ENCODE measurements around the gene MRPL54. TPM values are rescaled to one million over a fixed set of nuclear protein-coding genes. Genes with fewer than 3 reads are reported as not detected.
"Not testable (repeated sequence)": the region's sequence is repeated elsewhere in the genome, so short reads cannot be mapped to it uniquely, and the experiment has no call there.

Gene MRPL54
- total RNA-seq, 1 donor from 2014 or later = 120 TPM

DNA sequence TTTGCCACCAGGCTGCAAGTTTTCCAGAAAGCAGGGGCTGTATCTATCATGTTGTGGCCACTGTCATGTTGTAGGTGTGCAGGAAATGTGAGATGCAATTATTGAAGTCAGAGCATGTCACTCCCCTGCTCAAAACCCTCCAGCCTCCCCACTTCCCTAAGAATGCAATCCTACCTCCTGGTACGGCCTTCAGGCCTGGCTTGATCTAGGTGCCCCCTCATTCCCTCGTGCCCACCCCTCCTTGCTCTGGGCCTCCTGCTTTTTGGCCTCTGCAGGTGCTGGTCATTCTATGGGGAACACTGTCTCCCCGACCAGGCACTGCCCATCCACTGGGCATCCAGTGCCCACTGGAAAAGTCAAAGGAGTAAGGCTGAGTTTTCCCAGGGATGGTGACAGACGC lies 52.2 kb downstream of the MRPL54 start:
- Histone ChIP-seq H3K36me3 (ENCODE audit: control insufficient read depth, insufficient read depth, low read length) (no peaks in the 10 kb centered on the region), H3K4me3 (ENCODE audit: low read depth, low read length) (no peak overlapping the region), H3K27me3 (ENCODE audit: control insufficient read depth, insufficient read depth, low read length) (peaks cover 9% of the 10 kb centered on the region)
- DNase-seq (ENCODE audit: low read depth) = no peak
- no peak for TF ChIP-seq CTCF (IDR thresholded peaks at IDR 0.05; ENCODE audit: insufficient read depth, low read length, poor library complexity, severe bottlenecking)

DNA sequence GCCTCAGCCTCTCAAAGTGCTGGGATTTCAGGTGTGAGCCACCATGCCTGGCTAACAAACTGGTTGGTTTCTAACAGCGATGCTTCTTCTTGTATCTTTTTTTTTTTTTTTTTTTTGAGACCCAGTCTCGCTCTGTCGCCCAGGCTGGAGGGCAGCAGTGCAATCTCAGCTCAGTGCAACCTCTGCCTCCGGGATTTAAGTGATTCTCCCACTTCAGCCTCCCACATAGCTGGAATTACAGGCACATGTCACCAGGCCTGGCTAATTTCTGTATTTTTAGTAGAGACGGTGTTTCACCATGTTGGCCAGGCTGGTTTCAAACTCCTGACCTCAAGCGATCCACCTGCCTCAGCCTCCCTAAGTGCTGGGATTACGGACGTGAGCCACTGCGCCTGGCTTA lies 53.7 kb downstream of the MRPL54 start:
- not testable (repeated sequence) for DNase-seq (ENCODE audit: low read depth); H3K4me3 ChIP-seq (ENCODE audit: low read depth, low read length); H3K27me3 ChIP-seq (ENCODE audit: control insufficient read depth, insufficient read depth, low read length); H3K36me3 ChIP-seq (ENCODE audit: control insufficient read depth, insufficient read depth, low read length)

- Histone ChIP-seq H3K27me3 (ENCODE audit: control insufficient read depth, insufficient read depth, low read length) (peaks cover 4% of the 10 kb centered on the region), H3K4me3 (ENCODE audit: low read depth, low read length) (no peak overlapping the region), H3K36me3 (ENCODE audit: control insufficient read depth, insufficient read depth, low read length) (no peaks in the 10 kb centered on the region)
- no peak for TF ChIP-seq CTCF (IDR thresholded peaks at IDR 0.05; ENCODE audit: insufficient read depth, low read length, poor library complexity, severe bottlenecking)
- DNase-seq (ENCODE audit: low read depth) = no peak
Measured at GRCh38 chr19:3816566-3817218, 54.2 kb downstream of the MRPL54 start.

Other genes starting within 250 kb of the MRPL54 start
- gene TEKTIP1, start 223.5 kb upstream of the MRPL54 start, total RNA-seq = not detected in 2 replicates
- 154 and 222 TPM in 2 replicates for gene MFSD12, start 205.1 kb upstream of the MRPL54 start, total RNA-seq
- gene HMG20B, start 189.7 kb upstream of the MRPL54 start, total RNA-seq = 77.8 and 84.5 TPM in 2 replicates
- gene GIPC3, start 177.2 kb upstream of the MRPL54 start, total RNA-seq = 0.21 TPM in 1 of 2 replicates, not detected in the other
- gene TBXA2R, start 155.8 kb upstream of the MRPL54 start, total RNA-seq = 0.04 and 0.21 TPM in 2 replicates
- gene CACTIN, start 135.9 kb upstream of the MRPL54 start, total RNA-seq = 46.6 and 48.7 TPM in 2 replicates
- 26.5 and 26.6 TPM in 2 replicates for gene PIP5K1C, start 62.2 kb upstream of the MRPL54 start, total RNA-seq
- gene TJP3, start 54.3 kb upstream of the MRPL54 start, total RNA-seq = 1.7 and 7.8 TPM in 2 replicates
- gene APBA3, start 990 bp upstream of the MRPL54 start, total RNA-seq = 39.7 and 50.5 TPM in 2 replicates
- gene RAX2, start 9.5 kb downstream of the MRPL54 start, total RNA-seq = not detected in 2 replicates
- gene MATK, start 23.7 kb downstream of the MRPL54 start, total RNA-seq = 0.50 and 1.2 TPM in 2 replicates
- 0.17 TPM in 1 of 2 replicates, not detected in the other for gene ZFR2, start 106.4 kb downstream of the MRPL54 start, total RNA-seq
- 0.14 TPM in 1 of 2 replicates, not detected in the other for gene ATCAY, start 118.0 kb downstream of the MRPL54 start, total RNA-seq
- not detected in 2 replicates for gene NMRK2, start 170.4 kb downstream of the MRPL54 start, total RNA-seq
- 155 and 199 TPM in 2 replicates for gene DAPK3, start 208.4 kb downstream of the MRPL54 start, total RNA-seq
- 3,492 and 3,925 TPM in 2 replicates for gene EEF2, start 222.8 kb downstream of the MRPL54 start, total RNA-seq
- gene PIAS4, start 245.1 kb downstream of the MRPL54 start, total RNA-seq = 38.1 and 43.7 TPM in 2 replicates